Astrocyte (in vitro differentiated cells and primary cell): ENCODE data around the gene ZNF560. TPM values are rescaled to one million over a fixed set of nuclear protein-coding genes. Genes with fewer than 3 reads are reported as not detected.
A peak's percentile ranks its signal among the peaks of the same experiment; 100 is the strongest.

Source experiments
- DNase-seq: peaks from one replicate; pipeline ENCODE4 v3.0.0-alpha.2; 2010; ENCODE audit warnings: low read depth
- FAIRE-seq: peaks from 2 replicates; lab custom pipeline; 2011; peaks lifted over from hg19 to GRCh38; lab: Jason Lieb, UNC
- H2AFZ ChIP-seq: 2 replicates; pipeline ENCODE4 v1.6.0; 2012; ENCODE audit warnings: low read depth, low read length, inconsistent platforms
- H3K27ac ChIP-seq: 2 replicates; pipeline ENCODE4 v1.5.1; 2011; ENCODE audit warnings: low read depth, low read length, inconsistent platforms
- H3K27me3 ChIP-seq: 2 replicates; pipeline ENCODE4 v1.6.0; 2011; ENCODE audit warnings: low read length, inconsistent platforms; ENCODE audit not compliant: insufficient read depth
- H3K36me3 ChIP-seq: 2 replicates; pipeline ENCODE4 v1.5.1; 2011; ENCODE audit warnings: low read length, inconsistent platforms; ENCODE audit not compliant: insufficient read depth
- H3K4me1 ChIP-seq: 2 replicates; pipeline ENCODE4 v1.5.1; 2011; ENCODE audit warnings: low read length, inconsistent platforms; ENCODE audit not compliant: insufficient read depth
- H3K4me2 ChIP-seq: 2 replicates; pipeline ENCODE4 v1.6.0; 2012; ENCODE audit warnings: low read length, inconsistent platforms
- H3K4me3 ChIP-seq: 2 replicates; pipeline ENCODE4 v1.5.1; 2011; ENCODE audit warnings: low read depth, mild to moderate bottlenecking, low read length, inconsistent platforms; ENCODE audit not compliant: insufficient read depth
- H3K79me2 ChIP-seq: 2 replicates; pipeline ENCODE4 v1.6.0; 2012; ENCODE audit warnings: mild to moderate bottlenecking, low read length, inconsistent platforms; ENCODE audit not compliant: insufficient read depth
- H3K9ac ChIP-seq: 2 replicates; pipeline ENCODE4 v1.6.0; 2012; ENCODE audit warnings: mild to moderate bottlenecking, low read length, inconsistent platforms
- H3K9me3 ChIP-seq: 2 replicates; pipeline ENCODE4 v1.5.1; 2012; ENCODE audit warnings: low read depth, mild to moderate bottlenecking, low read length, inconsistent platforms; ENCODE audit not compliant: insufficient read depth
- H4K20me1 ChIP-seq: 2 replicates; pipeline ENCODE4 v1.6.0; 2012; ENCODE audit warnings: low read length, inconsistent platforms; ENCODE audit not compliant: insufficient read depth
- H3K27ac Mint-ChIP-seq: one replicate; pipeline ENCODE4 v1.8.0; 2021; ENCODE audit warnings: mild to moderate bottlenecking, mixed read lengths; ENCODE audit not compliant: unreplicated experiment
- H3K27me3 Mint-ChIP-seq: one replicate; pipeline ENCODE4 v1.8.0; 2021; ENCODE audit warnings: low read depth, mixed read lengths; ENCODE audit not compliant: unreplicated experiment
- H3K36me3 Mint-ChIP-seq: one replicate; pipeline ENCODE4 v1.8.0; 2021; ENCODE audit warnings: low read depth, mixed read lengths; ENCODE audit not compliant: unreplicated experiment
- H3K4me1 Mint-ChIP-seq: one replicate; pipeline ENCODE4 v1.8.0; 2021; ENCODE audit warnings: low read depth, mixed read lengths; ENCODE audit not compliant: unreplicated experiment
- H3K4me3 Mint-ChIP-seq: one replicate; pipeline ENCODE4 v1.8.0; 2021; ENCODE audit warnings: mild to moderate bottlenecking, moderate library complexity, mixed read lengths; ENCODE audit not compliant: unreplicated experiment
- H3K9me3 Mint-ChIP-seq: one replicate; pipeline ENCODE4 v1.8.0; 2021; ENCODE audit warnings: mild to moderate bottlenecking, mixed read lengths; ENCODE audit not compliant: unreplicated experiment
- EZH2 ChIP-seq: IDR thresholded peaks from 2 replicates; pipeline ENCODE4 v1.6.1; 2012; ENCODE audit warnings: mild to moderate bottlenecking, low read length, inconsistent platforms; ENCODE audit not compliant: insufficient read depth
- total RNA-seq: library from RNA; stranded (reverse); gene quantifications from 2 replicates; pipeline ENCODE4 v1.2.1, GENCODE V29; 2021
- TF ChIP-seq, protein P1 (sequence below): IDR thresholded peaks from 2 replicates; pipeline ENCODE4 v1.5.1; 2011; ENCODE audit warnings: low read depth, mild to moderate bottlenecking, inconsistent platforms, low read length, moderate library complexity; ENCODE audit not compliant: insufficient read depth

The ZNF560 gene
- total RNA-seq, 1 donor from 2014 or later = not detected

DNA sequence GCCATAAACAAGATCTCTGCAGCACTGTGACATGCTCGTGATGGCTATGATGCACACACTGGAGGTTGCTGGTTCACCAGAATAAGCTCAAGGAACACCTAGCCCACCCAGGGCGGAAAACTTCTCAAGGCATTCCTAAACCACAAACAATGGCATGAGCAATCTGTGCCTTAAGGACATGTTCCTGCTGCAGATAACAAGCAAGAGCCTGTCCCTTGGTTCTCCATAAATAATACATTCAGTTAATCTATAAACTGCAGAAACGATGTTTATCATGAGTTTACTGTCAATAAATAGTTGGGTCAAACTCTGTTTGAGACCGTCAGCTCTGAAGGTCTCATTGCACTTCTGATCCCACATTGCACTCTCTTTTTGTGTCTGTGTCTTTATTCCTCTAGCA, 44.5 kb downstream of the ZNF560 start:
- Histone ChIP-seq H3K36me3 (no peaks in the 10 kb centered on the region), H3K27ac (no peak overlapping the region), H3K4me1 (no peaks in the 10 kb centered on the region), H3K79me2 (no peaks in the 10 kb centered on the region), H3K9me3 (peaks cover 13% of the 10 kb centered on the region), H3K9ac (no peak overlapping the region), H2AFZ (no peak overlapping the region), H4K20me1 (no peaks in the 10 kb centered on the region), H3K4me2 (no peak overlapping the region), H3K4me3 (no peak overlapping the region), H3K27me3 (no peaks in the 10 kb centered on the region)
- H3K27ac Mint-ChIP-seq = no peak overlapping the region
- H3K4me3 Mint-ChIP-seq = no peak overlapping the region
- no peaks in the 10 kb centered on the region for H3K4me1 Mint-ChIP-seq
- no peaks in the 10 kb centered on the region for H3K27me3 Mint-ChIP-seq
- TF ChIP-seq EZH2 = no peak
- TF ChIP-seq, protein P1, sequence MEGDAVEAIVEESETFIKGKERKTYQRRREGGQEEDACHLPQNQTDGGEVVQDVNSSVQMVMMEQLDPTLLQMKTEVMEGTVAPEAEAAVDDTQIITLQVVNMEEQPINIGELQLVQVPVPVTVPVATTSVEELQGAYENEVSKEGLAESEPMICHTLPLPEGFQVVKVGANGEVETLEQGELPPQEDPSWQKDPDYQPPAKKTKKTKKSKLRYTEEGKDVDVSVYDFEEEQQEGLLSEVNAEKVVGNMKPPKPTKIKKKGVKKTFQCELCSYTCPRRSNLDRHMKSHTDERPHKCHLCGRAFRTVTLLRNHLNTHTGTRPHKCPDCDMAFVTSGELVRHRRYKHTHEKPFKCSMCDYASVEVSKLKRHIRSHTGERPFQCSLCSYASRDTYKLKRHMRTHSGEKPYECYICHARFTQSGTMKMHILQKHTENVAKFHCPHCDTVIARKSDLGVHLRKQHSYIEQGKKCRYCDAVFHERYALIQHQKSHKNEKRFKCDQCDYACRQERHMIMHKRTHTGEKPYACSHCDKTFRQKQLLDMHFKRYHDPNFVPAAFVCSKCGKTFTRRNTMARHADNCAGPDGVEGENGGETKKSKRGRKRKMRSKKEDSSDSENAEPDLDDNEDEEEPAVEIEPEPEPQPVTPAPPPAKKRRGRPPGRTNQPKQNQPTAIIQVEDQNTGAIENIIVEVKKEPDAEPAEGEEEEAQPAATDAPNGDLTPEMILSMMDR = no peak
- H3K9me3 Mint-ChIP-seq = peaks cover 30% of the 10 kb centered on the region
- FAIRE-seq (no peak), DNase-seq (no peak)
- H3K36me3 Mint-ChIP-seq = no peaks in the 10 kb centered on the region

DNA sequence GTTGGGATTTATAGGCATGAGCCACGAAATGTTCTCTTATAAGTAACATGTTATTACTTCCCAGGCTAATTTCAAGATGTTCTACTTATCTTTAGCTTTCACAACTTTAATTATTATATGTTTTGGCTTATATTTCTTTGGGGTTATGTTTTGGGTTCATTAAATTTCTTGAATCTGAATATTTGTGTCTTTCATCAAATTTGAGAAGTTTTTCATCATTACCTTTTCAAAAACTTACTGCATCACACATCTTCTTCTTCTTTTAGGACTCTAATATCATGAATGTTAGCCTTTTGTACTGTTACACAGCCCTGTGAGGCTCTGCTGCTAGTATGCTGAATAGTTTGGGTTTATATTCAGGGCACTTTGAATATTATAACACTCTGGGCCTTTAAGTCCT, 53.4 kb downstream of the ZNF560 start:
- DNase-seq = no peak
- Histone ChIP-seq H2AFZ (no peak overlapping the region), H3K27me3 (no peaks in the 10 kb centered on the region), H3K4me1 (no peaks in the 10 kb centered on the region), H3K27ac (no peak overlapping the region), H3K36me3 (no peaks in the 10 kb centered on the region), H3K9ac (no peak overlapping the region), H4K20me1 (no peaks in the 10 kb centered on the region), H3K4me2 (no peak overlapping the region), H3K9me3 (peaks cover 16% of the 10 kb centered on the region), H3K4me3 (no peak overlapping the region), H3K79me2 (no peaks in the 10 kb centered on the region)
- H3K4me1 Mint-ChIP-seq = no peaks in the 10 kb centered on the region
- no peak for FAIRE-seq
- H3K27me3 Mint-ChIP-seq = no peaks in the 10 kb centered on the region
- peaks cover 34% of the 10 kb centered on the region for H3K9me3 Mint-ChIP-seq
- no peak overlapping the region for H3K4me3 Mint-ChIP-seq
- H3K36me3 Mint-ChIP-seq = peaks cover under 1% of the 10 kb centered on the region
- no peak overlapping the region for H3K27ac Mint-ChIP-seq
- no peak for TF ChIP-seq EZH2
- TF ChIP-seq, protein P1 = no peak

DNA sequence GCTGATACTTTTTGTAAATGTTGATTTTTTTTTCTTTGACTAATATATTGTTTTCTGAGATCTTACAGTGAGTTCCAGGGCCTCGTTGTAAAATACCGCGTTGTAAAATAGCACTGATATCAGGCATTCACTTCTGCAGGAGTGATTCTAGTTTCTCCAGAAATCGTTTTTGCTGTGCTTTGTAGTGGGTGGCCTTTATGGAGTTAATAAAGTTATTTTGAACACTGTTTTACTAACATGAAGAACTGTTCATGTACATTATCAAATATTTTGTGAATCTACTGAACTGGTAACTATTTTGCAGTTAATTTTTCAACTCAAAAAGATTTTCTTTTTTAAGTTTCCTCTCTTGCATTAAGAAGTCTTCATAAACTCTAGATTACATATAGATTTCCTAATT, 62.1 kb downstream of the ZNF560 start:
- Histone ChIP-seq H3K4me3 (peak overlapping the region; percentile 78), H3K9me3 (no peaks in the 10 kb centered on the region), H3K27me3 (no peaks in the 10 kb centered on the region), H3K9ac (peak overlapping the region; percentile 88), H4K20me1 (no peaks in the 10 kb centered on the region), H3K36me3 (peaks cover 2% of the 10 kb centered on the region), H3K79me2 (peaks cover 19% of the 10 kb centered on the region), H2AFZ (peak overlapping the region; percentile 96), H3K4me1 (no peaks in the 10 kb centered on the region), H3K4me2 (peak overlapping the region; percentile 88), H3K27ac (no peak overlapping the region)
- TF ChIP-seq, protein P1 = no peak
- no peak for TF ChIP-seq EZH2
- peaks cover 11% of the 10 kb centered on the region for H3K36me3 Mint-ChIP-seq
- H3K27ac Mint-ChIP-seq = peak overlapping the region; percentile 75
- H3K27me3 Mint-ChIP-seq = no peaks in the 10 kb centered on the region
- peak overlapping the region; percentile 92 for H3K4me3 Mint-ChIP-seq
- DNase-seq (no peak), FAIRE-seq (no peak)
- H3K4me1 Mint-ChIP-seq = peaks cover 6% of the 10 kb centered on the region
- H3K9me3 Mint-ChIP-seq = peaks cover 4% of the 10 kb centered on the region
